DOHH2 (cell line): ENCODE results near the gene EDN3.

Source experiments
- H3F3A ChIP-seq: fragments of 200-600 bp; sonication (generic), shearing (Covaris generic); 2 replicates; pipeline ENCODE4 v1.6.0; 2016; ENCODE audit warnings: antibody characterized with exemption, mild to moderate bottlenecking; ENCODE audit not compliant: control insufficient read depth, insufficient read depth
- H3K27ac ChIP-seq: fragments of 200-600 bp; sonication (generic); 2 replicates; pipeline ENCODE4 v1.5.1; 2014; ENCODE audit warnings: low read depth, mild to moderate bottlenecking, low read length, moderate library complexity
- H3K27me3 ChIP-seq: fragments of 200-600 bp; sonication (generic); 2 replicates; pipeline ENCODE4 v1.6.1; 2014; ENCODE audit warnings: mild to moderate bottlenecking, low read length, mixed read lengths; ENCODE audit not compliant: control insufficient read depth
- H3K36me3 ChIP-seq: fragments of 200-600 bp; sonication (generic); 2 replicates; pipeline ENCODE4 v1.6.1; 2014; ENCODE audit warnings: mild to moderate bottlenecking, low read length, moderate library complexity, mixed read lengths; ENCODE audit not compliant: control insufficient read depth
- H3K4me1 ChIP-seq: fragments of 200-600 bp; sonication (generic); 2 replicates; pipeline ENCODE4 v1.6.1; 2014; ENCODE audit warnings: mild to moderate bottlenecking, low read length, mixed read lengths; ENCODE audit not compliant: control insufficient read depth
- H3K4me2 ChIP-seq: fragments of 200-600 bp; sonication (generic); 2 replicates; pipeline ENCODE4 v1.6.0; 2014; ENCODE audit warnings: mild to moderate bottlenecking, low read length, moderate library complexity
- H3K4me3 ChIP-seq: fragments of 200-600 bp; sonication (generic); 2 replicates; pipeline ENCODE4 v1.5.1; 2014; ENCODE audit warnings: mild to moderate bottlenecking, low read length, mixed read lengths
- H3K79me2 ChIP-seq: fragments of 200-600 bp; sonication (generic); 2 replicates; pipeline ENCODE4 v1.6.1; 2014; ENCODE audit warnings: mild to moderate bottlenecking, low read length, mixed read lengths; ENCODE audit not compliant: control insufficient read depth
- H3K9me2 ChIP-seq: fragments of 200-600 bp; sonication (generic); replicated peaks from 2 replicates; pipeline ENCODE4 v1.6.1; 2014; ENCODE audit warnings: mild to moderate bottlenecking, low read length, mixed read lengths; ENCODE audit not compliant: control insufficient read depth
- H3K9me3 ChIP-seq: fragments of 200-600 bp; sonication (generic); 2 replicates; pipeline ENCODE4 v1.6.1; 2014; ENCODE audit warnings: antibody characterized with exemption, low read length, mixed read lengths; ENCODE audit not compliant: control insufficient read depth, insufficient read depth
- H4K20me1 ChIP-seq: fragments of 200-600 bp; sonication (generic); 2 replicates; pipeline ENCODE4 v1.6.0; 2014; ENCODE audit warnings: low read depth, mild to moderate bottlenecking, antibody characterized with exemption, low read length, moderate library complexity; ENCODE audit not compliant: control insufficient read depth, insufficient read depth
- CTCF ChIP-seq: fragments of 200-600 bp; sonication (generic); IDR thresholded peaks from one replicate; pipeline ENCODE4 v1.5.1; 2014; ENCODE audit warnings: antibody characterized with exemption, mild to moderate bottlenecking, low read depth, low read length; ENCODE audit not compliant: poor library complexity, severe bottlenecking
- EZH2phosphoT487 ChIP-seq: fragments of 200-600 bp; sonication (generic); IDR thresholded peaks from 2 replicates; pipeline ENCODE4 v1.6.1; 2017; ENCODE audit warnings: borderline replicate concordance, mild to moderate bottlenecking, antibody characterized with exemption, low read length, moderate library complexity, mixed read lengths

Gene EDN3

GRCh38 chr20:59270380-59270779 lies 30.0 kb upstream of the EDN3 start:
- H3K4me2 ChIP-seq = no peak overlapping the region
- peaks cover 31% of the 10 kb centered on the region for H3K27me3 ChIP-seq
- H3K79me2 ChIP-seq = no peaks in the 10 kb centered on the region
- no peaks in the 10 kb centered on the region for H3K9me2 ChIP-seq
- no peak for TF ChIP-seq CTCF
- no peak for TF ChIP-seq EZH2phosphoT487
- H3K9me3 ChIP-seq = no peaks in the 10 kb centered on the region
- peaks cover 7% of the 10 kb centered on the region; the same call in 1 of the 2 replicates for H3K4me1 ChIP-seq
- H3K36me3 ChIP-seq = no peaks in the 10 kb centered on the region
- H3K27ac ChIP-seq = no peak overlapping the region
- H4K20me1 ChIP-seq = no peaks in the 10 kb centered on the region
- no peak overlapping the region for H3K4me3 ChIP-seq
- no peaks in the 10 kb centered on the region for H3F3A ChIP-seq

GRCh38 chr20:59273739-59274357 lies 26.6 kb upstream of the EDN3 start:
- Histone ChIP-seq H3F3A (no peaks in the 10 kb centered on the region), H3K4me2 (no peak overlapping the region), H3K4me3 (no peak overlapping the region), H4K20me1 (no peaks in the 10 kb centered on the region), H3K27me3 (peaks cover 14% of the 10 kb centered on the region), H3K79me2 (no peaks in the 10 kb centered on the region), H3K4me1 (peaks cover 7% of the 10 kb centered on the region; the same call in 1 of the 2 replicates), H3K9me3 (no peaks in the 10 kb centered on the region), H3K27ac (no peak overlapping the region), H3K36me3 (no peaks in the 10 kb centered on the region), H3K9me2 (no peaks in the 10 kb centered on the region)
- TF ChIP-seq CTCF = no peak
- no peak for TF ChIP-seq EZH2phosphoT487

- Histone ChIP-seq H3K4me2 (no peak overlapping the region), H3K27me3 (peaks cover 17% of the 10 kb centered on the region), H4K20me1 (no peaks in the 10 kb centered on the region), H3K79me2 (no peaks in the 10 kb centered on the region), H3F3A (no peaks in the 10 kb centered on the region), H3K9me2 (no peaks in the 10 kb centered on the region), H3K9me3 (no peaks in the 10 kb centered on the region), H3K27ac (no peak overlapping the region), H3K4me1 (no peaks in the 10 kb centered on the region), H3K36me3 (no peaks in the 10 kb centered on the region), H3K4me3 (no peak overlapping the region)
- TF ChIP-seq EZH2phosphoT487 (no peak), CTCF (no peak)
Measured at GRCh38 chr20:59276938-59277337, 23.5 kb upstream of the EDN3 start.
